IMR-90 (cell line): ENCODE data around the gene TSPAN3. TPM values are rescaled to one million over a fixed set of nuclear protein-coding genes. Genes with fewer than 3 reads are reported as not detected.
A peak's percentile ranks its signal among the peaks of the same experiment; 100 is the strongest.

ENCODE experiments used
- ATAC-seq: fragments of 200-7000 bp; cut with Tn5 transposase; 2 replicates; pipeline ENCODE4 v1.9.1; 2020; ENCODE audit warnings: low read depth, mild to moderate bottlenecking, moderate library complexity
- BruUV-seq: library from RNA; stranded (reverse); fragments of 400-500 nt; replicated peaks from 2 replicates; lab custom pipeline; 2021; lab: Mats Ljungman, UMichigan
- CTCF ChIA-PET: fragments of 300-600 bp; formaldehyde crosslinking; extraction: SDS; loops from one replicate; lab custom pipeline; 2021; ENCODE audit warnings: antibody characterized with exemption; lab: Yijun Ruan, JAX
- POLR2A ChIA-PET: fragments of 300-600 bp; sonication (Branson Sonifier 250); formaldehyde crosslinking; loops from one replicate; lab custom pipeline; 2022; ENCODE audit warnings: antibody characterized with exemption; ENCODE audit not compliant: unreplicated experiment; lab: Charles Lee
- DNase-seq: peaks from one replicate; pipeline ENCODE4 v3.0.0; 2013
- H2AFZ ChIP-seq: replicated peaks from 2 replicates; pipeline ENCODE3; 2013; ENCODE audit warnings: low read length, mild to moderate bottlenecking; ENCODE audit not compliant: poor library complexity
- H2AK5ac ChIP-seq: 2 replicates; pipeline ENCODE4 v1.6.1; 2013; ENCODE audit warnings: low read depth, low read length, inconsistent platforms
- H2AK9ac ChIP-seq: replicated peaks from 2 replicates; pipeline ENCODE3; 2013; ENCODE audit warnings: mild to moderate bottlenecking, low read depth, low read length, moderate library complexity; ENCODE audit not compliant: poor library complexity
- H2BK120ac ChIP-seq: 2 replicates; pipeline ENCODE4 v1.6.1; 2013; ENCODE audit warnings: low read depth, low read length, inconsistent platforms
- H2BK15ac ChIP-seq: 3 replicates; pipeline ENCODE4 v1.6.1; 2013; ENCODE audit warnings: low read depth, low read length, inconsistent platforms
- H2BK20ac ChIP-seq: 2 replicates; pipeline ENCODE4 v1.6.1; 2013; ENCODE audit warnings: low read depth, mild to moderate bottlenecking, inconsistent platforms, low read length, moderate library complexity
- H2BK5ac ChIP-seq: 2 replicates; pipeline ENCODE4 v1.6.1; 2013; ENCODE audit warnings: mild to moderate bottlenecking, low read depth, low read length, inconsistent platforms; ENCODE audit not compliant: poor library complexity, severe bottlenecking
- H3K14ac ChIP-seq: replicated peaks from 2 replicates; pipeline ENCODE4 v1.6.1; 2013; ENCODE audit warnings: low read depth, low read length, inconsistent platforms
- H3K18ac ChIP-seq: 2 replicates; pipeline ENCODE4 v1.6.1; 2013; ENCODE audit warnings: low read depth, low read length, control low read depth
- H3K23ac ChIP-seq: 2 replicates; pipeline ENCODE4 v1.6.1; 2013; ENCODE audit warnings: low read depth, low read length, inconsistent platforms
- H3K27ac ChIP-seq: 2 replicates; pipeline ENCODE4 v1.5.1; 2013; ENCODE audit warnings: mild to moderate bottlenecking, control low read depth, low read length; ENCODE audit not compliant: insufficient read depth
- H3K27me3 ChIP-seq: 2 replicates; pipeline ENCODE4 v1.6.1; 2013; ENCODE audit warnings: low read length; ENCODE audit not compliant: control insufficient read depth, insufficient read depth
- H3K36me3 ChIP-seq: 2 replicates; pipeline ENCODE4 v1.6.1; 2013; ENCODE audit warnings: low read length, mixed read lengths; ENCODE audit not compliant: control insufficient read depth, insufficient read depth
- H3K4ac ChIP-seq: 2 replicates; pipeline ENCODE4 v1.6.1; 2013; ENCODE audit warnings: low read depth, low read length, inconsistent platforms
- H3K4me1 ChIP-seq: 2 replicates; pipeline ENCODE4 v1.6.1; 2013; ENCODE audit warnings: low read length, mixed read lengths; ENCODE audit not compliant: control insufficient read depth, insufficient read depth
- H3K4me2 ChIP-seq: 2 replicates; pipeline ENCODE4 v1.6.1; 2013; ENCODE audit warnings: low read depth, mild to moderate bottlenecking, control low read depth, low read length, moderate library complexity
- H3K4me3 ChIP-seq: 2 replicates; pipeline ENCODE4 v1.5.1; 2013; ENCODE audit warnings: low read depth, mild to moderate bottlenecking, control low read depth, low read length, moderate library complexity; ENCODE audit not compliant: insufficient read depth
- H3K56ac ChIP-seq: 2 replicates; pipeline ENCODE4 v1.6.1; 2013; ENCODE audit warnings: low read length, inconsistent platforms; ENCODE audit not compliant: insufficient read depth; ENCODE audit errors: extremely low read depth
- H3K79me1 ChIP-seq, 2 experiments: 2 replicates each; pipeline ENCODE4 v1.6.1; 2013; ENCODE audit warnings: low read length in 2 of 2, inconsistent platforms in 1 of 2, low read depth in 1 of 2
- H3K9ac ChIP-seq: 2 replicates; pipeline ENCODE4 v1.6.1; 2013; ENCODE audit warnings: low read depth, low read length, control low read depth
- H3K9me1 ChIP-seq: 2 replicates; pipeline ENCODE4 v1.6.1; 2013; ENCODE audit warnings: low read length, inconsistent platforms; ENCODE audit not compliant: insufficient read depth
- H3K9me3 ChIP-seq: 2 replicates; pipeline ENCODE4 v1.6.1; 2013; ENCODE audit warnings: low read length; ENCODE audit not compliant: control insufficient read depth, insufficient read depth
- H4K20me1 ChIP-seq: 2 replicates; pipeline ENCODE4 v1.6.1; 2013; ENCODE audit warnings: low read length, inconsistent platforms; ENCODE audit not compliant: insufficient read depth
- H4K5ac ChIP-seq: 2 replicates; pipeline ENCODE4 v1.6.1; 2013; ENCODE audit warnings: mild to moderate bottlenecking, low read depth, low read length, control low read depth
- H4K8ac ChIP-seq, 2 experiments: 2 replicates each; pipeline ENCODE4 v1.6.1; 2013; ENCODE audit warnings: low read depth in 2 of 2, low read length in 2 of 2, control low read depth in 1 of 2, inconsistent platforms in 1 of 2
- H4K91ac ChIP-seq: 2 replicates; pipeline ENCODE4 v1.6.1; 2013; ENCODE audit warnings: low read depth, low read length, inconsistent platforms; ENCODE audit not compliant: insufficient read depth
- BHLHE40 ChIP-seq: fragments of 150-350 bp; IDR thresholded peaks from 2 replicates; pipeline ENCODE4 v1.6.1; 2016; ENCODE audit warnings: mild to moderate bottlenecking, low read depth, low read length
- FOS ChIP-seq: fragments of 150-350 bp; IDR thresholded peaks from 2 replicates; pipeline ENCODE4 v1.6.1; 2016; ENCODE audit warnings: low read depth, low read length
- NFE2L2 ChIP-seq: fragments of 150-350 bp; IDR thresholded peaks from 2 replicates; pipeline ENCODE4 v1.6.1; 2016; ENCODE audit warnings: low read depth, mild to moderate bottlenecking, low read length
- RAD21 ChIP-seq: IDR thresholded peaks from 2 replicates; pipeline ENCODE4 v1.6.1; 2012; ENCODE audit warnings: low read length, improper control_type of control experiment
- SMC3 ChIP-seq: fragments of 150-350 bp; IDR thresholded peaks from 2 replicates; pipeline ENCODE4 v1.6.1; 2016; ENCODE audit warnings: low read depth, mild to moderate bottlenecking, antibody characterized with exemption, low read length, moderate library complexity
- WGBS, 2 experiments: methylation state at CpG; one replicate each; pipeline versions ENCODE4 v1.1.5 to v1.1.7; 2013; ENCODE audit warnings: missing lambda C conversion rate in 2 of 2; ENCODE audit not compliant: insufficient read length in 1 of 2; ENCODE audit errors: extremely low coverage in 2 of 2; 5-methylcytosine and 5-hydroxymethylcytosine counted together
- dilution Hi-C: fragments of 300-500 bp; cut with HindIII; formaldehyde crosslinking; loops from one replicate; pipeline ENCODE4 v1.14.3; 2018; ENCODE audit warnings: low sequenced_read_pairs; ENCODE audit not compliant: unreplicated experiment
- in situ Hi-C: fragments of 300-500 bp; cut with MboI; formaldehyde crosslinking; loops from 3 replicates; pipeline ENCODE4 v1.14.3; 2019; ENCODE audit warnings: low sequenced_read_pairs, inconsistent platforms, mixed read lengths
- intact Hi-C: fragments of 100-400 bp; cut with micrococcal nuclease; formaldehyde crosslinking; loops from 2 replicates; pipeline ENCODE4 v1.10.0; 2022
- polyA plus RNA-seq, 3 experiments: library from polyadenylated mRNA; depleted of rRNA; stranded (reverse); fragments of >200 nt; gene quantifications; 2 replicates each; pipeline ENCODE4 v1.2.3, GENCODE V29; 2012; ENCODE audit warnings: low replicate concordance in 1 of 3
- total RNA-seq: library from RNA; depleted of rRNA; stranded (reverse); fragments of >200 nt; gene quantifications from 2 replicates; pipeline ENCODE4 v1.2.3, GENCODE V29; 2012
- TF ChIP-seq, protein P1 (sequence below): fragments of 150-350 bp; IDR thresholded peaks from 2 replicates; pipeline ENCODE4 v1.6.1; 2017; ENCODE audit warnings: mild to moderate bottlenecking, antibody characterized with exemption, low read length, low read depth

Gene TSPAN3
- total and polyA plus RNA-seq, 2 of the 4 experiments (the other 2 are of a cell fraction): 270 to 295 TPM

DNA sequence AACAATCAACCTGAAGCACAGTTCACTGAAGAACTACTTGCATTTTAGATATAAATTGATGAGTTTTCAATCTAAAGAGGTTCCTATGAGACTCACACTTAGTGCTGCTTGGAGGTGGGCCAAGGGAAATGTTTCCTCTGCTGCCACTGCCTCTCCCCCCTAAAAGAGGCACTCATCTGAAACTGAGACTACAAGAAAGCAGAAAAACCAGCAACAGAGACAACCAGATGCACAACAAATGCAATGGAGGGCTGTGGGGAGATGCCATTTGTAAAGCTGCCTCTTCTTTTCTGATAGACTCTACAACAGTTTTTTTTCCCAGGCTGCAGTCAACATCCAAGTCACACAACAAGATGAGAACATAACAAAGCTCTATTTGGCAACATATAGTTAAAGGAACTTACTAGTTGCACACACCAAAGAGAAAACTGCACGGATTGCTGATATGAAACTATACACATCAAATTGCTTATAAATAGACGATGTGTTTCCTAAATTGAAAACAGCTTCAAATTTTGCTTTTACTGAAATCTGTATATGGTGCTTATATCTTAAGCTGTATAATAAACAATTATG is 11.0 kb downstream of the TSPAN3 start:
- in situ Hi-C loops (no loop called here), intact Hi-C loops (no loop called here), dilution Hi-C loops (no loop called here)
- peaks cover 13% of the 10 kb centered on the region for H3K4me1 ChIP-seq
- peak overlapping the region; percentile 13 for H2BK5ac ChIP-seq
- WGBS, 2 experiments: no CpG with 5 or more reads among the region's 2 CpGs
- peaks cover 36% of the 10 kb centered on the region for H4K20me1 ChIP-seq
- H2BK20ac ChIP-seq: no peak overlapping the region
- H3K9me1 ChIP-seq: peaks cover 20% of the 10 kb centered on the region
- H3K9me3 ChIP-seq: no peaks in the 10 kb centered on the region
- no peak overlapping the region for H4K5ac ChIP-seq
- TF ChIP-seq BHLHE40: no peak
- TF ChIP-seq, protein P1, sequence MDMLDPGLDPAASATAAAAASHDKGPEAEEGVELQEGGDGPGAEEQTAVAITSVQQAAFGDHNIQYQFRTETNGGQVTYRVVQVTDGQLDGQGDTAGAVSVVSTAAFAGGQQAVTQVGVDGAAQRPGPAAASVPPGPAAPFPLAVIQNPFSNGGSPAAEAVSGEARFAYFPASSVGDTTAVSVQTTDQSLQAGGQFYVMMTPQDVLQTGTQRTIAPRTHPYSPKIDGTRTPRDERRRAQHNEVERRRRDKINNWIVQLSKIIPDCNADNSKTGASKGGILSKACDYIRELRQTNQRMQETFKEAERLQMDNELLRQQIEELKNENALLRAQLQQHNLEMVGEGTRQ: no peak
- TF ChIP-seq SMC3: no peak
- no peak for TF ChIP-seq NFE2L2
- TF ChIP-seq RAD21: no peak
- no peak for TF ChIP-seq FOS
- no peak overlapping the region for H3K9ac ChIP-seq
- H3K4ac ChIP-seq: no peak overlapping the region
- H2BK15ac ChIP-seq: no peak overlapping the region
- no peak overlapping the region for H3K27ac ChIP-seq
- no peak overlapping the region for H2AK5ac ChIP-seq
- ATAC-seq: no peak
- H3K4me2 ChIP-seq: peak overlapping the region; percentile 11
- H3K27me3 ChIP-seq: no peaks in the 10 kb centered on the region
- H3K36me3 ChIP-seq: 0 out of 2 replicates have a peak, but pooled peaks cover 3% of the 10 kb centered on the region
- DNase-seq: peak; percentile 15
- H2BK120ac ChIP-seq: no peak overlapping the region
- H3K79me1 ChIP-seq: peaks cover 26 to 71% of the 10 kb centered on the region in 2 experiments
- H3K23ac ChIP-seq: 0 out of 2 replicates have a peak overlapping the region, but pooled peaks have one; percentile 23
- H4K8ac ChIP-seq: no peak overlapping the region
- POLR2A ChIA-PET: no interaction called here
- no peak overlapping the region for H4K91ac ChIP-seq
- no peak overlapping the region for H3K18ac ChIP-seq
- no TSS peak for BruUV-seq
- CTCF ChIA-PET: interaction anchor here (0.9 to 1.4 kb wide), 3 partner anchors 10 to 25 kb away, joined by 3 read pairs; no protein-coding TSS in a partner anchor
- H3K4me3 ChIP-seq: no peak overlapping the region
- peak overlapping the region; percentile 78; the same call in 1 of the 2 replicates for H3K14ac ChIP-seq
- no peak overlapping the region for H2AFZ ChIP-seq
- H3K56ac ChIP-seq: no peak overlapping the region
- H2AK9ac ChIP-seq: no peak overlapping the region
